Measurements from ENCODE around the gene UIMC1.

The UIMC1 gene

GRCh38 chr5:176921714-176922113, 84.9 kb downstream of the UIMC1 start:
- Histone ChIP-seq H3K36me3 (ENCODE audit: insufficient read depth, low read depth, low read length) (peaks cover 12% of the 10 kb centered on the region; the same call in 1 of the 2 replicates), H3K27me3 (ENCODE audit: insufficient read depth, low read length) (no peaks in the 10 kb centered on the region), H3K27ac (ENCODE audit: low read length) (no peak overlapping the region), H3K4me3 (ENCODE audit: low read length) (no peak overlapping the region), H3K9me3 (ENCODE audit: insufficient read depth, low read depth, low read length) (no peaks in the 10 kb centered on the region), H3K4me1 (ENCODE audit: insufficient read depth, low read length) (no peaks in the 10 kb centered on the region), H3K9ac (ENCODE audit: low read depth, low read length) (no peak overlapping the region)

GRCh38 chr5:176918613-176919012, 88.0 kb downstream of the UIMC1 start:
- Histone ChIP-seq H3K27me3 (ENCODE audit: insufficient read depth, low read length) (no peaks in the 10 kb centered on the region), H3K9me3 (ENCODE audit: insufficient read depth, low read depth, low read length) (no peaks in the 10 kb centered on the region), H3K9ac (ENCODE audit: low read depth, low read length) (no peak overlapping the region), H3K4me1 (ENCODE audit: insufficient read depth, low read length) (no peaks in the 10 kb centered on the region), H3K4me3 (ENCODE audit: low read length) (no peak overlapping the region), H3K27ac (ENCODE audit: low read length) (no peak overlapping the region), H3K36me3 (ENCODE audit: insufficient read depth, low read depth, low read length) (peaks cover 12% of the 10 kb centered on the region; the same call in 1 of the 2 replicates)

- H3K27ac ChIP-seq (ENCODE audit: low read length) = no peak overlapping the region
- H3K27me3 ChIP-seq (ENCODE audit: insufficient read depth, low read length) = no peaks in the 10 kb centered on the region
- H3K4me3 ChIP-seq (ENCODE audit: low read length) = no peak overlapping the region
- H3K9ac ChIP-seq (ENCODE audit: low read depth, low read length) = no peak overlapping the region
- peaks cover 12% of the 10 kb centered on the region; the same call in 1 of the 2 replicates for H3K36me3 ChIP-seq (ENCODE audit: insufficient read depth, low read depth, low read length)
- no peaks in the 10 kb centered on the region for H3K9me3 ChIP-seq (ENCODE audit: insufficient read depth, low read depth, low read length)
- H3K4me1 ChIP-seq (ENCODE audit: insufficient read depth, low read length) = no peaks in the 10 kb centered on the region
Measured at GRCh38 chr5:176916337-176916736, 90.2 kb downstream of the UIMC1 start.

GRCh38 chr5:176915906-176916305, 90.7 kb downstream of the UIMC1 start:
- Histone ChIP-seq H3K9me3 (ENCODE audit: insufficient read depth, low read depth, low read length) (no peaks in the 10 kb centered on the region), H3K36me3 (ENCODE audit: insufficient read depth, low read depth, low read length) (peaks cover 12% of the 10 kb centered on the region; the same call in 1 of the 2 replicates), H3K9ac (ENCODE audit: low read depth, low read length) (no peak overlapping the region), H3K27ac (ENCODE audit: low read length) (no peak overlapping the region), H3K4me1 (ENCODE audit: insufficient read depth, low read length) (no peaks in the 10 kb centered on the region), H3K4me3 (ENCODE audit: low read length) (no peak overlapping the region), H3K27me3 (ENCODE audit: insufficient read depth, low read length) (no peaks in the 10 kb centered on the region)

GRCh38 chr5:176912115-176912514, 94.5 kb downstream of the UIMC1 start:
- no peaks in the 10 kb centered on the region for H3K27me3 ChIP-seq (ENCODE audit: insufficient read depth, low read length)
- H3K27ac ChIP-seq (ENCODE audit: low read length) = no peak overlapping the region
- no peaks in the 10 kb centered on the region for H3K4me1 ChIP-seq (ENCODE audit: insufficient read depth, low read length)
- H3K4me3 ChIP-seq (ENCODE audit: low read length) = no peak overlapping the region
- no peaks in the 10 kb centered on the region for H3K9me3 ChIP-seq (ENCODE audit: insufficient read depth, low read depth, low read length)
- H3K36me3 ChIP-seq (ENCODE audit: insufficient read depth, low read depth, low read length) = peaks cover 35% of the 10 kb centered on the region
- no peak overlapping the region for H3K9ac ChIP-seq (ENCODE audit: low read depth, low read length)

GRCh38 chr5:176908675-176909368, 97.8 kb downstream of the UIMC1 start:
- H3K4me3 ChIP-seq (ENCODE audit: low read length) = no peak overlapping the region
- H3K4me1 ChIP-seq (ENCODE audit: insufficient read depth, low read length) = no peaks in the 10 kb centered on the region
- no peaks in the 10 kb centered on the region for H3K9me3 ChIP-seq (ENCODE audit: insufficient read depth, low read depth, low read length)
- H3K36me3 ChIP-seq (ENCODE audit: insufficient read depth, low read depth, low read length) = peaks cover 67% of the 10 kb centered on the region
- no peak overlapping the region for H3K9ac ChIP-seq (ENCODE audit: low read depth, low read length)
- H3K27ac ChIP-seq (ENCODE audit: low read length) = no peak overlapping the region
- H3K27me3 ChIP-seq (ENCODE audit: insufficient read depth, low read length) = no peaks in the 10 kb centered on the region

- Histone ChIP-seq H3K36me3 (ENCODE audit: insufficient read depth, low read depth, low read length) (peaks cover 88% of the 10 kb centered on the region), H3K27me3 (ENCODE audit: insufficient read depth, low read length) (no peaks in the 10 kb centered on the region), H3K4me3 (ENCODE audit: low read length) (no peak overlapping the region), H3K9ac (ENCODE audit: low read depth, low read length) (no peak overlapping the region), H3K27ac (ENCODE audit: low read length) (no peak overlapping the region), H3K4me1 (ENCODE audit: insufficient read depth, low read length) (no peaks in the 10 kb centered on the region), H3K9me3 (ENCODE audit: insufficient read depth, low read depth, low read length) (no peaks in the 10 kb centered on the region)
Measured at GRCh38 chr5:176906796-176907195, 99.8 kb downstream of the UIMC1 start.

- Histone ChIP-seq H3K9ac (ENCODE audit: low read depth, low read length) (no peak overlapping the region), H3K4me1 (ENCODE audit: insufficient read depth, low read length) (no peaks in the 10 kb centered on the region), H3K27ac (ENCODE audit: low read length) (no peak overlapping the region), H3K4me3 (ENCODE audit: low read length) (no peak overlapping the region), H3K36me3 (ENCODE audit: insufficient read depth, low read depth, low read length) (peaks cover 90% of the 10 kb centered on the region), H3K27me3 (ENCODE audit: insufficient read depth, low read length) (no peaks in the 10 kb centered on the region), H3K9me3 (ENCODE audit: insufficient read depth, low read depth, low read length) (no peaks in the 10 kb centered on the region)
Measured at GRCh38 chr5:176906126-176906525, 100.5 kb downstream of the UIMC1 start.

- no peak overlapping the region for H3K27ac ChIP-seq (ENCODE audit: low read length)
- peaks cover 76% of the 10 kb centered on the region for H3K36me3 ChIP-seq (ENCODE audit: insufficient read depth, low read depth, low read length)
- no peak overlapping the region for H3K9ac ChIP-seq (ENCODE audit: low read depth, low read length)
- no peak overlapping the region for H3K4me3 ChIP-seq (ENCODE audit: low read length)
- H3K4me1 ChIP-seq (ENCODE audit: insufficient read depth, low read length) = no peaks in the 10 kb centered on the region
- no peaks in the 10 kb centered on the region for H3K9me3 ChIP-seq (ENCODE audit: insufficient read depth, low read depth, low read length)
- no peaks in the 10 kb centered on the region for H3K27me3 ChIP-seq (ENCODE audit: insufficient read depth, low read length)
Measured at GRCh38 chr5:176904276-176904675, 102.3 kb downstream of the UIMC1 start.

GRCh38 chr5:176902911-176903664, 103.5 kb downstream of the UIMC1 start:
- Histone ChIP-seq H3K27me3 (ENCODE audit: insufficient read depth, low read length) (no peaks in the 10 kb centered on the region), H3K9me3 (ENCODE audit: insufficient read depth, low read depth, low read length) (no peaks in the 10 kb centered on the region), H3K36me3 (ENCODE audit: insufficient read depth, low read depth, low read length) (peaks cover 65% of the 10 kb centered on the region), H3K9ac (ENCODE audit: low read depth, low read length) (no peak overlapping the region), H3K4me3 (ENCODE audit: low read length) (no peak overlapping the region), H3K4me1 (ENCODE audit: insufficient read depth, low read length) (no peaks in the 10 kb centered on the region), H3K27ac (ENCODE audit: low read length) (no peak overlapping the region)

GRCh38 chr5:176902102-176902814, 104.3 kb downstream of the UIMC1 start:
- H3K36me3 ChIP-seq (ENCODE audit: insufficient read depth, low read depth, low read length) = peaks cover 56% of the 10 kb centered on the region
- H3K4me1 ChIP-seq (ENCODE audit: insufficient read depth, low read length) = no peaks in the 10 kb centered on the region
- H3K4me3 ChIP-seq (ENCODE audit: low read length) = no peak overlapping the region
- H3K27me3 ChIP-seq (ENCODE audit: insufficient read depth, low read length) = no peaks in the 10 kb centered on the region
- no peaks in the 10 kb centered on the region for H3K9me3 ChIP-seq (ENCODE audit: insufficient read depth, low read depth, low read length)
- H3K27ac ChIP-seq (ENCODE audit: low read length) = no peak overlapping the region
- H3K9ac ChIP-seq (ENCODE audit: low read depth, low read length) = no peak overlapping the region
